DMS 273 (cell line): Measurements from ENCODE around the gene UBR7.
A peak's percentile ranks its signal among the peaks of the same experiment; 100 is the strongest.
"Not testable (repeated sequence)": the region's sequence is repeated elsewhere in the genome, so short reads cannot be mapped to it uniquely, and the experiment has no call there.

Experiments used
- DNase-seq: peaks from one replicate; lab custom pipeline; 2025; ENCODE audit not compliant: unreplicated experiment; lab: John Stamatoyannopoulos, UW

The UBR7 gene

GRCh38 chr14:93206793-93207467, at the start of gene UBR7, which contains the start of gene GON7:
Gene UBR7, plus strand, starts transcription at chr14:93207256. Its CDS starts 36 bp downstream, at chr14:93207292.
Gene GON7, minus strand, starts transcription at chr14:93207065. Its CDS starts 28 bp downstream, at chr14:93207037.
- peak; percentile 99 for DNase-seq

DNA sequence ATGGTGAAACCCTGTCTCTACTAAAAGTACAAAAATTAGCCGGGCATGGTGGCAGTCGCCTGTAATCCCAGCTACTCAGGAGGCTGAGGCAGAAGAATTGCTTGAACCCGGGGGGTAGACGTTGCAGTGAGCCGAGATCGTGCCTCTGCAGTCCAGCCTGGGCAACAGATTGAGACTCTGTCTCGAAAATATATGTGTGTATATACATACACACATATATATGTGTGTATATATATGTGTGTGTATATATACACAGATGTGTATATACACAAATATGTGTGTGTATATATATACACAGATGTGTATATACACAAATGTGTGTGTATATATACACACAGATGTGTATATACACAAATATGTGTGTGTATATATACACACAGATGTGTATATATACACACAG, 48.7 kb upstream of the UBR7 start:
- DNase-seq, result not testable (repeated sequence)

DNA sequence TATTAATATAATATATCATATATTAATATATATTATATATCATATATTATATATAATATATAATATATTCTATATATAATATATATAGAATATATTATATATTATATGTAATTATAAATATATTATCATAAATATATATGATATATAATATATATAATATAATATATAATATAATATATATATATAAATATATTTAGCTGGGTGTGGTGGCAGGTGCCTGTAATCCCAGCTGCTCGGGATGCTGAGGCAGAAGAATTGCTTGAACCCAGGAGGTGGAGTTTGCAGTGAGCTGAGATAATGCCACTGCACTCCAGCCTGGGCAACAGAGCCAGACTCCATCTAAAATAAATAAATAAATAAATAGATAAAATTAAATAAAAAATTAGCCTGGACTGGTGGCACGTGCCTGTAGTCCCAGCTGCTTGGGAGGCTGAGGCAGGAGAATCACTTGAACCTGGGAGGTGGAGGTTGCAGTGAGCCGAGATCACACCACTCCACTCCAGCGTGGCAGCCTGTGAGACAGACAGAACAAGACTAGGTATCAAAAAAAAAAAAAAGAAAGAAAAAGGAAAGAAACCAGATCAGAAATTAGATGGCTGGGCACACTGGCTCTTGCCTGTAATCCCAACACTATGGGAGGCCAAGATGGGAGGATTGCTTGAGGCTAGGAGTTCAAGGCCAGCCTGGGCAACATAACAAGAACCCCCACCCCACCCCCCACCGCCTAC, 47.3 kb upstream of the UBR7 start:
- not testable (repeated sequence) for DNase-seq

DNA sequence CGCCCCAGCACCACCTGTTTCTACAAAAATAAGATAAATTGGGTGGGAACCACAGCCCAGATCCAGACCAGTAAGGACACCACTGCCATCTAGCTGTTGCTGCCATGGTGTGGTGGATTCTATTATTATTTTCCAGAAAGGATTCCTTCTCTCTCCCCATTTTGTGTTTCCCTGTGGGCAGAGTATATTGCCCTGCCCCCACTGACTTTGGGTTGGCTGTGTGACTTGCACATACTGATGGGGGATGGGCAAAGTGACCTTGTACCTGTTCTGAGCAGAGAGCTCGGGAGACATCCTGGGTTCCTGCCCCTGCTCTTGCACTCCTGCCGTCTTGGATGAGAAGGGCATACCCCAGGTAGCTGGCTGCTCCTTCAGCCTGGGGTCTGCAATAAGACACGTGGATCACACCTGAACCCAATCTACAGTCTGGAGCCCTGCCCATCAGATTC, 46.7 kb upstream of the UBR7 start:
- peak; percentile 65 for DNase-seq

DNA sequence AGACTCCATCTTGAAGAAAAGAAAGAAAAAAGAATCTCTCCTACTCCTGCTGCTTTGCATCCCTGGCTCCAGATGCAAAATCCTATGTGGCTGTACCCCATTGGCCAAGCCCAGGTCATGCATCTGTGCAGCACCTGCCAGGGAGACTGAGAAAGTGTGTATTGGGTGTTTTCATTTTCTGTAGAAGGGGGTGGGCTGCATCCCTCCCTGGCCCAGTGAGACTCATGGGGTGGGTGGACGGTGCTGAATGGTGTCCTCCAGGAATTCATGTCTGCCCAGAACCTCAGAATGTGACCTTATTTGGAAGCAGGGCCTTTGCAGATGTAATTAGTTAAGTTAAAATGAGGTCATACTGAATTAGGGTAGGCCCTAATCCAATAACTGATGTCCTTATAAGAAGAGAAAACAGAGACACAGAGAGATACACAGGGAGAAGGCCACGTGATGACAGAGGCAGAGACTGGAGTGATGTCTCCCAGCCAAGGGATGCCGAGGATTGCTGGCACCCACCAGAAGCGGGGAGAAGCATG, 45.6 kb upstream of the UBR7 start:
- DNase-seq, result no peak

- DNase-seq, result peak; percentile 21
Measured at GRCh38 chr14:93163564-93163963, 43.5 kb upstream of the UBR7 start.

DNA sequence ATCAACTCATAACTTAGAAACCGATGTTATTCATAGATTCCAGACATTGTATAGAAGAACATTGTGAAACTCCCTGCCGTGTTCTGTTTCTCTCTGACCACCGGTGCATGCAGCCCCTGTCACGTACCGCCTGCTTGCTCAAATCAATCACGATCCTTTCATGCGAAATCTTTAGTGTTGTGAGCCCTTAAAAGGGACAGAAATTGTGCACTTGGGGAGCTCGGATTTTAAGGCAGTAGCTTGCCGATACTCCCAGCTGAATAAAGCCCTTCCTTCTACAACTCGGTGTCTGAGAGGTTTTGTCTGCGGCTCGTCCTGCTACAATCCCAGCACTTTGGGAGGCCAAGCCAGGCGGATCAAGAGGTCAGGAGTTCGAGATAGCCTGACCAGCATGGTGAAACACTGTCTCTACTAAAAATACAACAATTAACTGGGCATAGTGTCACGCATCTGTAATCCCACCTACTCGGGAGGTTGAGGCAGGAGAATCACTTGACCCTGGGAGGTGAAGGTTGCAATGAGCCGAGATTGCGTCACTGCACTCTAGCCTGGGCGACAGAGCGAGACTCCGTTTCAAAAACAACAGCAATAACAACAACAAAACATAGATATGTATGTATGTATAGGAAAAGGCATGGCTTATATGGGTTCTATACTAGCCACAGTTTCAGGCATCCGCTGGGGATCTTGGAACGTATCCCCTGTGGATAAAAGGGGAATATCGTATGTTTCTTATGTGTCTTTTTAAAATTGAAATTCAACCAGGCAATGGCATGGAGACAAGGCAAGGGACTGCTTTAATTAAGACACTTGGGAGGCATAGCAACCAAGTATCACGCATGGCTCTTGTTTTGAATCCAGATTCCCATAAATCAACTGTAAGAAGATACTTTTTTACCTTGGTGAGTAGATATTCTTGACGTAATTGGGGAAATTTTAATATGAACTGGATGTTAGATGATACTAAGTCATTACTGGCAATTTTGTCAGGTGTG, 41.5 kb upstream of the UBR7 start:
- not testable (repeated sequence) for DNase-seq

GRCh38 chr14:93168610-93169009, 38.4 kb upstream of the UBR7 start:
- not testable (repeated sequence) for DNase-seq

GRCh38 chr14:93169619-93170018, 37.4 kb upstream of the UBR7 start:
- DNase-seq, result not testable (repeated sequence)

DNA sequence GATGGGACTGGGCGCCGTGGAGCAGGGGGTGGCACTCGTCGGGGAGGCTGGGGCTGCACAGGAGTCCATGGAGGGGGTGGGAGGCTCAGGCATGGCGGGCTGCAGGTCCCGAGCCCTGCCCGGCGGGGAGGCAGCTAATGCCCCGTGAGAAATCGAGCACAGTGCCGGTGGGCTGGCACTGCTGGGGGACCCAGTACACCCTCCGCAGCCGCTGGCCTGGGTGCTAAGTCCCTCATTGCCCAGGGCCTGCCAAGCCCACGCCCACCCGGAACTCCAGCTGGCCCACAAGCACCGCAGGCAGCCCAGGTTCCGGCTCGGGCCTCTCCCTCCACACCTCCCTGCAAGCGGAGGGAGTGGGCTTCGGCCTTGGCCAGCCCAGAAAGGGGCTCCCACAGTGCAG, 36.9 kb upstream of the UBR7 start:
- DNase-seq, result not testable (repeated sequence)

- DNase-seq, result no peak
Measured at GRCh38 chr14:93171376-93171775, 35.7 kb upstream of the UBR7 start.

- DNase-seq, result peak; percentile 28
Measured at GRCh38 chr14:93173943-93174395, 33.1 kb upstream of the UBR7 start.

DNA sequence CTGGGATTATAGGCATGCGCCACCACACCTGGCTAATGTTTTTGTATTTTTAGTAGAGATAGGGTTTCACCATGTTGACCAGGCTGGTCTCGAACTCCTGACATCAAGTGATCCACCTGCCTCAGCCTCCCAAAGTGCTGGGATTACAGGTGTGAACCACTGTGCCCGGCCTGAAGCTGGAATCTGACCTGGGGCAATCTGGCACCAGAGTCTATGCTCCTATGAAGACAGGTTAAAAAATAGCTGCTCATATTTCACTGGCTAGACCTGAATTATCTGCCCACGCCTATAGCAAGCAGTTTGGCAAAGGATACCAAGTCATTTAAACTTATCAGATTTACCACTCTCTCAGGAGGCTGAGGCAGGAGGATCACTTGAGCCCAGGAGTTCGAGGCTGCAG, 32.3 kb upstream of the UBR7 start:
- not testable (repeated sequence) for DNase-seq

DNA sequence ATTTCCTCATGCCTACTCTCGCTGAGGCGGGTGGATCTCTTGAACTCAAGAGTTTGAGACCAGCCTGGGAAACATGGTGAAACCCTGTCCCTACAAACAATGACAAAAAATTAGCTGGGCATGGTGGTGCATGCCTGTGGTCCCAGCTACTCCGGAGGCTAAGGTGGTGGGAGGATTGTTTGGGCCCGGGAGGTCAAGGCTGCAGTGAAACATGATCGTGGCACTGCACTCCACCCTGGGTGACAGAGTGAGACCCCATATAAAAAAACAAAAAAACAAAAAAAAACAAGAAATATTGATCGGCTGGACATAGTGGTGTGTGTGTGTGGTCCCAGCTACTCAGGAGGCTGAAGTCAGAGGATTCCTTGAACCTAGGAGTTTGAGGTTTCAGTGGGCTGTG, 31.6 kb upstream of the UBR7 start:
- DNase-seq, result no peak

GRCh38 chr14:93183596-93184317, 23.3 kb upstream of the UBR7 start:
- no peak for DNase-seq

GRCh38 chr14:93184391-93185348, 22.4 kb upstream of the UBR7 start, which contains the start of the genes LYSET and MOAP1:
Gene LYSET, plus strand, starts transcription at chr14:93185317. Its CDS starts 89 bp downstream, at chr14:93185406.
Gene MOAP1, minus strand, starts transcription at chr14:93184897. Its CDS starts 655 bp downstream, at chr14:93184242.
- DNase-seq, result peak; percentile 94

- DNase-seq, result no peak
Measured at GRCh38 chr14:93185349-93185720, 21.7 kb upstream of the UBR7 start.

DNA sequence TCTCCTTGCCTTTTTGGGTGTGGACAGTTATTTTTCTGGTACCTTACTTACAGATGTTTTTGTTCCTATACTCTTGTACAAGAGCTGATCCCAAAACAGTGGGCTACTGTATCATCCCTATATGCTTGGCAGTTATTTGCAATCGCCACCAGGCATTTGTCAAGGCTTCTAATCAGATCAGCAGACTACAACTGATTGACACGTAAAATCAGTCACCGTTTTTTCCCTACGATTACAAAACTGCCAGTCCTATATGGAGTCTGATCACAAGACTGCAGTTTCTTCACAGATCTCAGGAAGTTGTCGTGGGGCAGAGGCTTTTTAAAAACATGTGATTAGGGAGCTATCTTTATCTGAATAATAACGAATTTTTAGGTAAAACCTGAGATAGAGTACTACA, 20.6 kb upstream of the UBR7 start:
- no peak for DNase-seq

GRCh38 chr14:93186956-93187355, 20.1 kb upstream of the UBR7 start:
- DNase-seq, result no peak
